22Rv1 (cell line): ENCODE data around the gene MMP15.

Experiments used
- H3K27ac ChIP-seq: fragments of 450-650 bp; 2 replicates; pipeline ENCODE4 v1.5.1; 2017
- CTCF ChIP-seq: fragments of 450-650 bp; IDR thresholded peaks from 2 replicates; pipeline ENCODE4 v1.5.1; 2017; ENCODE audit warnings: mild to moderate bottlenecking
- ZFX ChIP-seq: fragments of 450-650 bp; IDR thresholded peaks from 2 replicates; pipeline ENCODE4 v1.6.1; 2017; ENCODE audit warnings: antibody characterized with exemption, borderline replicate concordance

MMP15 gene

GRCh38 chr16:58042001-58042885 is 16.7 kb downstream of the MMP15 start:
- TF ChIP-seq CTCF, result no peak
- H3K27ac ChIP-seq, result no peak overlapping the region

- no peak overlapping the region for H3K27ac ChIP-seq
These were observed 17.4 kb downstream of the MMP15 start for GRCh38 chr16:58042886-58043515.

GRCh38 chr16:58043571-58044155 is 18.1 kb downstream of the MMP15 start:
- no peak overlapping the region for H3K27ac ChIP-seq
- TF ChIP-seq ZFX (no peak), CTCF (no peak)

More at GRCh38 chr16:58042886-58043515, 17.4 kb downstream of the MMP15 start:
- no peak for TF ChIP-seq CTCF
- no peak for TF ChIP-seq ZFX

- TF ChIP-seq ZFX, result no peak
- TF ChIP-seq CTCF, result no peak
- no peak overlapping the region for H3K27ac ChIP-seq
These were observed 18.9 kb downstream of the MMP15 start for GRCh38 chr16:58044266-58045019.

- TF ChIP-seq ZFX (no peak), CTCF (no peak)
- H3K27ac ChIP-seq, result no peak overlapping the region
These were observed 19.5 kb downstream of the MMP15 start for GRCh38 chr16:58045096-58045495.

GRCh38 chr16:58046054-58046881 is 20.7 kb downstream of the MMP15 start:
- H3K27ac ChIP-seq, result no peak overlapping the region
- TF ChIP-seq CTCF, result no peak
- no peak for TF ChIP-seq ZFX
